Measurements from ENCODE around the gene SWT1. TPM values are rescaled to one million over a fixed set of nuclear protein-coding genes. Genes with fewer than 3 reads are reported as not detected.

SWT1 gene
- total RNA-seq, 4 donors from 2014 or later, result 8.2 to 16.0 (median 11.7) TPM

- Histone ChIP-seq H3K4me1 (peaks cover 0 to 15% (median 4%) of the 10 kb centered on the region in 4 donors), H3K27ac (no peak overlapping the region), H3K36me3 (no peaks in the 10 kb centered on the region), H3K9me3 (no peaks in the 10 kb centered on the region), H3K27me3 (no peaks in the 10 kb centered on the region), H3K4me3 (no peak overlapping the region)
- TF ChIP-seq POLR2A (IDR thresholded peaks at IDR 0.05) (no peak), EP300 (IDR thresholded peaks at IDR 0.05) (no peak), CTCF (IDR thresholded peaks at IDR 0.05) (no peak)
- 69 to 77% methylated on average over 2 of the region's 2 CpGs for WGBS, 2 donors
- DNase-seq (ENCODE audit: low spot score in 2 of 2), result no peak
Observed at GRCh38 chr1:185322636-185323035, 165.7 kb downstream of the SWT1 start.

- H3K27me3 ChIP-seq, result no peaks in the 10 kb centered on the region
- WGBS, 2 donors, result 97 to 99% methylated on average over 3 of the region's 3 CpGs
- DNase-seq (ENCODE audit: low spot score in 2 of 2), result no peak
Observed at GRCh38 chr1:185324118-185324517, 167.2 kb downstream of the SWT1 start.

GRCh38 chr1:185325413-185325812 is 168.4 kb downstream of the SWT1 start:
- H3K4me3 ChIP-seq, result no peak overlapping the region
- no peaks in the 10 kb centered on the region for H3K9me3 ChIP-seq
- DNase-seq (ENCODE audit: low spot score in 2 of 2), result no peak
- H3K27me3 ChIP-seq, result no peaks in the 10 kb centered on the region
- TF ChIP-seq EP300 (IDR thresholded peaks at IDR 0.05), result no peak
- H3K36me3 ChIP-seq, result no peaks in the 10 kb centered on the region
- no peak overlapping the region for H3K27ac ChIP-seq
- no peaks in the 10 kb centered on the region for H3K4me1 ChIP-seq
- WGBS, 2 donors, result 35 to 40% methylated on average over 4 of the region's 4 CpGs

More at GRCh38 chr1:185324118-185324517, 167.2 kb downstream of the SWT1 start:
- H3K27ac ChIP-seq, result no peak overlapping the region
- no peak overlapping the region for H3K4me3 ChIP-seq
- TF ChIP-seq EP300 (IDR thresholded peaks at IDR 0.05) (no peak), POLR2A (IDR thresholded peaks at IDR 0.05) (no peak), CTCF (IDR thresholded peaks at IDR 0.05) (no peak)
- no peaks in the 10 kb centered on the region for H3K36me3 ChIP-seq
- peaks cover 0 to under 1% (median 0%) of the 10 kb centered on the region in 4 donors for H3K4me1 ChIP-seq
- H3K9me3 ChIP-seq, result no peaks in the 10 kb centered on the region

GRCh38 chr1:185328255-185328654 is 171.3 kb downstream of the SWT1 start:
- no peak overlapping the region for H3K4me3 ChIP-seq
- no peak overlapping the region for H3K27ac ChIP-seq
- H3K4me1 ChIP-seq, result no peaks in the 10 kb centered on the region
- DNase-seq (ENCODE audit: low spot score in 2 of 2), result no peak
- 90 to 95% methylated on average over 4 of the region's 4 CpGs for WGBS, 2 donors
- H3K27me3 ChIP-seq, result no peaks in the 10 kb centered on the region
- no peaks in the 10 kb centered on the region for H3K36me3 ChIP-seq
- TF ChIP-seq EP300 (IDR thresholded peaks at IDR 0.05) (no peak), POLR2A (IDR thresholded peaks at IDR 0.05) (no peak), CTCF (IDR thresholded peaks at IDR 0.05) (no peak)
- no peaks in the 10 kb centered on the region for H3K9me3 ChIP-seq

GRCh38 chr1:185334182-185334581 is 177.2 kb downstream of the SWT1 start:
- Histone ChIP-seq H3K4me1 (peaks cover 0 to 9% (median 2%) of the 10 kb centered on the region in 4 donors), H3K27me3 (no peaks in the 10 kb centered on the region), H3K36me3 (no peaks in the 10 kb centered on the region), H3K27ac (no peak overlapping the region), H3K9me3 (no peaks in the 10 kb centered on the region), H3K4me3 (no peak overlapping the region)
- no peak for DNase-seq (ENCODE audit: low spot score in 2 of 2)
- TF ChIP-seq EP300 (IDR thresholded peaks at IDR 0.05) (no peak), POLR2A (IDR thresholded peaks at IDR 0.05) (no peak), CTCF (IDR thresholded peaks at IDR 0.05) (no peak)
- WGBS, 2 donors, result 58 to 59% methylated on average over 4 of the region's 4 CpGs

- Histone ChIP-seq H3K4me1 (peaks cover 0 to 15% (median 4%) of the 10 kb centered on the region in 4 donors), H3K9me3 (no peaks in the 10 kb centered on the region), H3K27ac (peak overlapping the region in 2 of 4 donors; percentile 37 to 42), H3K4me3 (no peak overlapping the region), H3K27me3 (no peaks in the 10 kb centered on the region), H3K36me3 (no peaks in the 10 kb centered on the region)
- DNase-seq (ENCODE audit: low spot score in 2 of 2), result no peak
- TF ChIP-seq EP300 (IDR thresholded peaks at IDR 0.05) (peak in 1 of 2 donors; percentile 37), CTCF (IDR thresholded peaks at IDR 0.05) (no peak), POLR2A (IDR thresholded peaks at IDR 0.05) (no peak)
- WGBS, 2 donors, result 66 to 69% methylated on average over 4 of the region's 4 CpGs
Observed at GRCh38 chr1:185337246-185337645, 180.3 kb downstream of the SWT1 start.

All from tibial nerve (tissue), 4 donors.